GM19372 (cell line): ENCODE measurements around the gene ITPR1.

ENCODE experiments used
- ATAC-seq: cut with Tn5 transposase; IDR thresholded peaks from one replicate; pipeline ENCODE4 v1.9.1; 2021; ENCODE audit warnings: mild to moderate bottlenecking, low read depth, moderate library complexity; ENCODE audit not compliant: unreplicated experiment

Gene ITPR1

DNA sequence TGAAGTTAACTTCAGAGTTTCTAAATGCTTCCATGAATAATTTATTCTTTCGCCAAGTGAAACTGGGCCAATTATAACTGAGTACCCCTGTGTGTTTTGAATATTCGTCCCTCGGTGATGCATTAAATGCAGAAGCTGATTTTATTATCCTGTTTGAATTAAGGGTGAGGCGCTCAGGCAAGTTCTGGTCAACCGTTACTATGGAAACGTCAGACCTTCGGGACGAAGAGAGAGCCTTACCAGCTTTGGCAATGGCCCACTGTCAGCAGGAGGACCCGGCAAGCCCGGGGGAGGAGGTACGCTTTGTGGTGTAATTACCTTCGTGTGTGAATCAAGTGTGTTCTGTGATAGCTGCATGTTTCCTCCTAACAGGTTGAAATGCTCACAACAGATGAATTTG lies 239.8 kb downstream of the ITPR1 start:
- ATAC-seq, result no peak

DNA sequence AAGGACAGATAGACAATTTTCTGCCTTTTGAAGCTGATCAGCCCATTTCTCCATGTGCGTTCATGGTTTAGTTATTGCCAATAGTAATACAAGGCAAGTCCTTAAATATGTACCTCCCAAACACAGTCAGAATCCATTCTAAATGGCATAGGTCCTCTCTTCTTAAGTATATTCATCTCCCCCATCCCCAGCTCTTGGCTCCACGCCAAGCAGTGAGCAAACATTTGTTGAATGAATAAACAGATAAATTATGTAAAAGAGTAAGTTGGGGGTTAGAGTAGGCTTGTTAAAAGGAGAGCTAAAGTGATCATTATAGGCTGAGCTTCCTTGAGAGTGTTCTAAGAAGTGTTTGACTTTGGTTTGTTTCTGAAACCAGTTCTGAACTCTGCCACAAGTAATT lies 241.3 kb downstream of the ITPR1 start:
- no peak for ATAC-seq

- no peak for ATAC-seq
Measured at GRCh38 chr3:4735243-4735642, 242.1 kb downstream of the ITPR1 start.

DNA sequence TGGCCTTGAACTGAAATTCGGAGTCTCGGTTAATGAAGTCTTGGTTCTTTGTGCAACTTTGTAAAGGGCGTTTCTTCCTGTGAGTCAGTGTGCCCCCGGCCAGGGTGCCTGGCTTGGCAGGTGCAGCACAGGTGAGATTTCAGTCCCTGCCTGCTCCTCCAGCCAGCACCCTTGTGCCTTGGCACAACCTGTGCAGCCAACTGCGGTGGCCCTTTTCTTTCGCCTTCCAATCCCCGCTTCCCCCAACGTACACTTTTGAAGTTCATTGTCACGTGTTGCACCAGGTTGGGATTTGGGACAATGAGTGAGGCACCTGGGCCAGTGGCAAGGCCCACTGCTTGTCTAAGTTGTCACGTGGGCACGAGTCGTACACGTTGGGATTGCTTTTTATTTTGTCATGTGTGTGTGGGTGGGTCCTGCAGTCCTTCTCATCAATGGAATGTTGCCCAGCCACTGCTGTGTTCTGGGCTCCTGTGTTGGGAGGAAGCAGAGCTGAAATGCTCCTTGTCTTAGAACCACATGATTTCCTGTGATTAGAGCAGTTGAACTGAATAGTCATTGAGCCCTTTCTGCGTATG lies 243.2 kb downstream of the ITPR1 start:
- no peak for ATAC-seq

DNA sequence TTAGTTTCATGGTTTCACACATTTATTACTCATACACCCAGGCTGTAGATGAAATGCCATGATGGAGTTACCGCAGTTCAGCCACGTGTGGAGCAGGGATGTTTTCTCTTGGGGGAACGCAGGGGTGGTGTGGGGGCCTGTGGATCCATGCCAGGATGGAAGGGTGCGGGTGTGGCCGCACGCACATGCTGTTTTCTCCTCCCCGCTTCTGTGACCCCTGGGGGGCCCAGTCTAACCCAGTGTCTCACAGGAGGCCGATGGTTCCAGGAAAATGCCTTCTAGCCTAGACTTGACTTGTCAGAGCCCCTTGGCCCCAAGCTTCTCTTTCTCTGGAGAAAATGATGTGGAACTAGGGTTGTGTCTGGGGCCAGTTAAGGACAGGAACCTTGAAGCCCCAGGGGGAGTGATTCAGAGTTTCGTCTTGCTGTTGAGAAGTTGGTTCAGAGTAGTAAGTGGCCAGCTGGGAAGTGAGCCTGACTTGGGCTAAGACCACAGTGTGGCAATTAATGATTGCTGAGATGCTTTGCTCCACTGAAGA lies 245.7 kb downstream of the ITPR1 start:
- ATAC-seq, result no peak

- no peak for ATAC-seq
Measured at GRCh38 chr3:4739289-4740236, 246.4 kb downstream of the ITPR1 start.

GRCh38 chr3:4740397-4741105 lies 247.4 kb downstream of the ITPR1 start:
- no peak for ATAC-seq

DNA sequence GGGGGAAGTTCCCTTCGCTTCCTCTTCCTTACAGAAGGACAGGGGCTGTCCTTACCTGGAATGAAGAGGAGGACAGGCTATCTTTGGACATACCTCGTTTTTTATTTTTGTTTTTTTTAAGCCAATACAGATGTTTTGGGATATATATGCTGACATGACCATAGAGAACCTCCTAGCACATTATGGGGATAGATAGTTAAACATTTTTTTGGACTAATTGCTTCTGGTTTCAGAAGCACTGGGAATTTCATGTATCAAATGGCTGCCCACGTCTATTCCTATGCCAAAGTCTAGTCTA lies 247.9 kb downstream of the ITPR1 start:
- ATAC-seq, result no peak

- no peak for ATAC-seq
Measured at GRCh38 chr3:4741404-4742307, 248.5 kb downstream of the ITPR1 start.

GRCh38 chr3:4742359-4742758 lies 249.2 kb downstream of the ITPR1 start:
- ATAC-seq, result no peak

- ATAC-seq, result no peak
Measured at GRCh38 chr3:4743371-4743770, 250.2 kb downstream of the ITPR1 start.

DNA sequence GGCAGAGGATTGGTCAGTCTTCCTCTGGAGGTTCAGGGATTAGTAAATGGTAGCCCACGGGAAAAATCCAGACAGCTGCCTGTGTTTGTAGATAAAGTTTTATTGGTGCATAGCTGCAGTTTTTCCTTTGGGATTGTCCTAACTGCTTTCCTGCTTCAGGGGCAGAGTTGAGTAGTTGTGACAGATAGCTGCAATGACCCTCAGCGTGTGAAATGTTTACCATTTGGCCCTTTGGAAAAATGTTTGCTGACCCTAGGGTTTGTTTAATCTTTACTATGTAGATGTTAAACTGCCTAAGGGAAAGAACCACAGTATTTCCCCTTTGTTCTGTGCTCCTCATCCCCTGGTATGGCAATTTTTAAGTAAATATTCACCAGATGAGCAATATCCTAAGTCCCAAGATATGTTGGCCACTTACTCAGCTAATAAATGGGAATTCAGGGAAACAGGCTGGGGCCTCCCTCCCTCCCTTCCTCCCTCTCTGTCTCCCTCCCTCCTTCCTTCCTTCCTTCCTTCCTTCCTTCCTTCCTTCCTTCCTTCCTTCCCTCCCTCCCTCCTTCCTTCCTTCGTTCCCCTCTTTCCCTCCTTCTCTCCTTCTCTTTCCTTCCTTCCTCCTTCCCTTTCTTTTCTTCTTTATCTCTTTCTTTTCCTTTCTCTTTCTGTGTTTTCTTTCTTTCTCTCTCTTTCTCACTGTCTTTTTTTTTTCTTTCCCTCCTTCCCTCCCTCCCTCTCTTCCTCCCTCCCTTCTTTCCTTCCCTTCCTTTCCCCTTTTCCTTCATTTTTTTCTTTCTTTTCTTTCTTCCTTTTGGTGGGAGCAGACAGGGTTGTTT lies 251.5 kb downstream of the ITPR1 start:
- ATAC-seq, result no peak

DNA sequence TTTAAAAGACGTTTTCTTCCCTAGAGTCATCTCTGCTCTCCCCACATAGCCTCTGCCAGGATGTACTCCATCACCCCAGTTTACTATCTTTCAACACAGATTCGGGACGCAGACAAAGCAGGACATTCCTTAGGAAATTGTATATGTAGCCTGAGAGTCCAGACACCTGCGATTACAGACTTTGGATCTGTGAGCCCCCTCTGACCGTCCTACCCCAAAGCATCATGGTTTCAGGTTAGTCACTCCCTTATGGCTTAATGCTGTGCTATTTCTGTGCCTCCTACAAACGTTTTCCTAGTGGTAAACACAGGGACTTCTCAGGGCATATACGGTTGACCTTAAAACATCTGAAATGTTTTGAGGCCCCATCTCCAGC lies 252.1 kb downstream of the ITPR1 start:
- ATAC-seq, result no peak

- no peak for ATAC-seq
Measured at GRCh38 chr3:4746241-4746958, 253.3 kb downstream of the ITPR1 start.

DNA sequence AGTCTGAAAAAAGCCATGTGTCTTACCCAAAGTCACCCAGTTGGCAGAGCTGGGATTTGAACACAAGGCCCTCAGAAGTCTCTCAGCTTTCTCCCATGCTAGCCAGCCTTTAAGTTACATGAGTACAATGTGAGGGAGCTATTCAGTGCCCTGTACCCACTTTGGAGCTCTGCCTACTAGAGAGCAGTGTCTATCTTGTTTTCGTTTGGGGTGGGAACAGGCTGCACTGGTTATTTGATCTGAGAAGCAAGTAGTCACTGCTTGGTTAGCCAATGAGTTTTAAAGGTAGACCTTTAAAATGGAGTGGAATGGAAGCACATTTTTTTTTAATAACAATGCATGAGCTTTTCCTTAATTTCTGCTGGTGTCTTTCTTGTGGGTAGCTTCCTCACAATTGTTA lies 255.0 kb downstream of the ITPR1 start:
- ATAC-seq, result no peak

- no peak for ATAC-seq
Measured at GRCh38 chr3:4748701-4749378, 255.7 kb downstream of the ITPR1 start.

DNA sequence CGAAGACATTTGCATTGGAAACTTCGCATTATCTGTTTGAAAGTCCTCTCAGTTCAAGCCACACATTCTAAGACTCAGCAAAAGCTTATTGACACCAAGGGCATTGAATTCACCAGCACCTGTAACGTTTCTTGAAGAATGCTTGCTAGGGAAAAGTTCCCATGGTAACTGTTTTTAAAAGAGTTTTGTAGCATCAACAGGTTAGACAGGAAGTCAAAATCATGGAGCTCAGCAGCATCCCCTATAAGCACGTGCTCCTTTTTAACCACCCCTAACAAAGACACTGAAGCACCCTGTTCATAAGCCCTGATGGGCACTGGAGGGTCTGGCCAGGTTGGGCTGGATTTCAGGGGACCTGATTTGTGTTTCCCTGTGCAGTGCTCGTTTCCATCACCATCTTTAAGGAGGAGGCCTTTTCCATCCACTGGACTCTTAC lies 256.4 kb downstream of the ITPR1 start:
- ATAC-seq, result no peak

DNA sequence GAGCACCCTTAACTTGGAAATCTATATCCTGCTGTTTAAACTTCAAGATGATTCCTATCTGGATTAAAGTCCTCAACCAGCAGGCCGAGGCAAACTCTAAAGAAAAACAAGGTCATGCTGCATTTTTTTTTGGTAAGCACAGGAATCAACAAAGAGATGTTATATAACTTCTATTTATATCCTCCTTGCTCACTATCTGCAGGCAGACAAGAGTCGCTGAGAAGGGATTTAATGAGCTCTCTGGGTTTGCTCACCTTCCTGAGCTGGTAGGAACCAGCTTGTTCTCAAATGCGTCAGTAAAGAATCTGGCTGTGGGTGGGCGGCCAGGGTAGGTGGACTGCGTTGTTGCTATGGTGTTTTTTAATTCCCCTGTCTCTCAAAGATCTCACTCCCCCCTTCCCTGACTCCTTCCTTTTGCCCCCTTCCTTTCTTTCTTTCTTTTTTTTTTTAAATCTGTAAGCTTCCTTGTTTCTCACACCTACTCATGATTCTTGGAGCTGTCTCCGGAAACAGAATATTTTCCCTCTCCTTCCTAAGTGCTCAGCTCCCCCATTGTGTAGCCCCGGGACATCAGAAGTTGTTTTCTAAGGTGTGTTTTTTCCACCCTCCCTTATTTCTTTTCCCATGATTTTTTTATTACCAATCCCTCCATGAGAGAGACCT lies 257.3 kb downstream of the ITPR1 start:
- no peak for ATAC-seq
